HEK293T (cell line): Measurements from ENCODE around the gene PIGL.

ENCODE experiments used
- CTCF ChIA-PET: fragments of 350-600 bp; formaldehyde crosslinking; extraction: SDS; loops from one replicate; lab custom pipeline; 2021; ENCODE audit warnings: antibody characterized with exemption, inconsistent platforms; lab: Yijun Ruan, JAX
- POLR2A ChIA-PET: fragments of 350-600 bp; formaldehyde crosslinking; extraction: SDS; loops from one replicate; lab custom pipeline; 2020; ENCODE audit warnings: antibody characterized with exemption, inconsistent platforms; lab: Yijun Ruan, JAX
- DNase-seq: peaks from one replicate; pipeline ENCODE4 v3.0.0; 2012; ENCODE audit warnings: mixed read lengths; ENCODE audit errors: extremely low spot score
- ARNT ChIP-seq: fragments of 450-650 bp; IDR thresholded peaks from 2 replicates; pipeline ENCODE4 v1.6.1; 2017; ENCODE audit warnings: mild to moderate bottlenecking
- BHLHE40 ChIP-seq: fragments of 450-650 bp; IDR thresholded peaks from 2 replicates; pipeline ENCODE4 v1.6.1; 2016; ENCODE audit warnings: mild to moderate bottlenecking, moderate library complexity, borderline replicate concordance
- CTBP1 ChIP-seq: fragments of 450-650 bp; IDR thresholded peaks from 2 replicates; pipeline ENCODE4 v1.6.1; 2016; ENCODE audit warnings: borderline replicate concordance
- ELF4 ChIP-seq: fragments of 450-650 bp; IDR thresholded peaks from 2 replicates; pipeline ENCODE4 v1.6.1; 2017; ENCODE audit warnings: antibody characterized with exemption
- FOXA1 ChIP-seq: fragments of 450-650 bp; IDR thresholded peaks from 2 replicates; pipeline ENCODE4 v1.6.1; 2016; ENCODE audit warnings: mild to moderate bottlenecking
- FOXK2 ChIP-seq: fragments of 450-650 bp; IDR thresholded peaks from 2 replicates; pipeline ENCODE4 v1.6.1; 2016; ENCODE audit warnings: mild to moderate bottlenecking
- FOXM1 ChIP-seq: fragments of 450-650 bp; IDR thresholded peaks from 2 replicates; pipeline ENCODE4 v1.6.1; 2017; ENCODE audit warnings: mild to moderate bottlenecking, borderline replicate concordance
- HDGF ChIP-seq: fragments of 450-650 bp; IDR thresholded peaks from 2 replicates; pipeline ENCODE4 v1.6.1; 2017; ENCODE audit warnings: antibody characterized with exemption, borderline replicate concordance
- L3MBTL2 ChIP-seq: fragments of 450-650 bp; conservative IDR thresholded peaks from 2 replicates; pipeline ENCODE4 v1.6.1; 2016; ENCODE audit warnings: mild to moderate bottlenecking
- LEF1 ChIP-seq: fragments of 450-650 bp; IDR thresholded peaks from 2 replicates; pipeline ENCODE4 v1.6.1; 2017; ENCODE audit warnings: mild to moderate bottlenecking, borderline replicate concordance
- NFRKB ChIP-seq: fragments of 450-650 bp; IDR thresholded peaks from 2 replicates; pipeline ENCODE4 v1.6.1; 2016; ENCODE audit warnings: mild to moderate bottlenecking, moderate library complexity
- SP1 ChIP-seq: fragments of 450-650 bp; IDR thresholded peaks from 2 replicates; pipeline ENCODE4 v1.6.1; 2017
- SUZ12 ChIP-seq: fragments of 450-650 bp; IDR thresholded peaks from 2 replicates; pipeline ENCODE4 v1.6.1; 2016; ENCODE audit warnings: mild to moderate bottlenecking
- TARDBP ChIP-seq: fragments of 450-650 bp; IDR thresholded peaks from 2 replicates; pipeline ENCODE4 v1.6.1; 2016
- ZNF384 ChIP-seq: fragments of 450-650 bp; IDR thresholded peaks from 2 replicates; pipeline ENCODE4 v1.6.1; 2016
- TF ChIP-seq, protein P1 (sequence below): fragments of 450-650 bp; IDR thresholded peaks from 2 replicates; pipeline ENCODE4 v1.6.1; 2016

PIGL gene

DNA sequence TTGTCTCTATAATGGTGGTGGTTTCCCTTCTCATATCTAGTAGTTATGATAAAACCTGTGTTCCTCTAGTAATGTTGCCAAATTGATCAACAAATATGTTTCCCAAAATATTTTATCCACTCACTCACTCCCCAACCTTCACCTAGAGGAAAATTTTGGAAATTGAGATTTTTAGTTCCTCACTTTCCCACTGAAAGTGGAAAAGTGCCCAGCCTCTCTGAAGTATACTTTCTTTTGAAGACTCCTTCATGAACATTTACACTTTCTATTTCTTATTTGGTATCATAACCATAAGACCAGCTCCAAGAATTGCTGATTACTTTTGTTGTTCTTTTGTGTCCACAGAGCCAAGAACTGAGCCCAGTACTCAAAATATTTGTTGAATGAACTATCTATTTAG lies 141.4 kb downstream of the PIGL start:
- POLR2A ChIA-PET, result interaction anchor here (0.7 to 2.1 kb wide), 2 partner anchors 31 to 80 kb away, joined by 3 to 4 read pairs; no protein-coding TSS in a partner anchor
- no peak for TF ChIP-seq SUZ12
- no peak for TF ChIP-seq TARDBP
- no peak for TF ChIP-seq ZNF384
- no peak for TF ChIP-seq NFRKB
- TF ChIP-seq FOXA1, result no peak
- no peak for TF ChIP-seq SP1
- no peak for TF ChIP-seq CTBP1
- no peak for TF ChIP-seq ELF4
- TF ChIP-seq BHLHE40, result no peak
- TF ChIP-seq HDGF, result no peak
- no peak for TF ChIP-seq L3MBTL2
- TF ChIP-seq, protein P1, sequence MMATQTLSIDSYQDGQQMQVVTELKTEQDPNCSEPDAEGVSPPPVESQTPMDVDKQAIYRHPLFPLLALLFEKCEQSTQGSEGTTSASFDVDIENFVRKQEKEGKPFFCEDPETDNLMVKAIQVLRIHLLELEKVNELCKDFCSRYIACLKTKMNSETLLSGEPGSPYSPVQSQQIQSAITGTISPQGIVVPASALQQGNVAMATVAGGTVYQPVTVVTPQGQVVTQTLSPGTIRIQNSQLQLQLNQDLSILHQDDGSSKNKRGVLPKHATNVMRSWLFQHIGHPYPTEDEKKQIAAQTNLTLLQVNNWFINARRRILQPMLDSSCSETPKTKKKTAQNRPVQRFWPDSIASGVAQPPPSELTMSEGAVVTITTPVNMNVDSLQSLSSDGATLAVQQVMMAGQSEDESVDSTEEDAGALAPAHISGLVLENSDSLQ, result no peak
- TF ChIP-seq LEF1, result no peak
- TF ChIP-seq ARNT, result no peak
- TF ChIP-seq FOXM1, result no peak
- no peak for TF ChIP-seq FOXK2
- CTCF ChIA-PET, result no interaction called here
- no peak for DNase-seq

DNA sequence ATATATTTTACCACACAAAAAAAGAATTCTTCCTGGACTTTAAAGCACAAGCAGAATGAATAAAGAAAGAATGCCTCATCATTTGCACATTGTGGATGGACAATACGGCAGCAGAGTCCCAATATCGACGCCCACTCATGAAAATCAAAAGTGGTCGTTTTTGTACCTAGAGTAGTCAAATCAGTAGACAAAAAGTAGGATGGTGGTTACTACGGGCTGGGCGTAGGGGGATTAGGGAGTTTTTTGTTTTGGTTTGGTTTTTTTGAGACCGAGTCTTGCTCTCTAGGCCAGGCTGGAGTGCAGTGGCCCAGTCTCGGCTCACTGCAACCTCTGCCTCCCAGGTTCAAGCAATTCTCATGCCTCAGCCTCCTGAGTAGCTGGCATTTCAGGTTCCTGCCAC lies 144.9 kb downstream of the PIGL start:
- POLR2A ChIA-PET, result no interaction called here
- CTCF ChIA-PET, result interaction anchor here (0.6 kb wide), 1 partner anchor 90 kb away, joined by 6 read pairs; no protein-coding TSS in a partner anchor
- no peak for DNase-seq
- TF ChIP-seq LEF1, result no peak
- TF ChIP-seq CTBP1, result no peak
- TF ChIP-seq NFRKB, result no peak
- no peak for TF ChIP-seq ZNF384
- TF ChIP-seq, protein P1, result no peak
- no peak for TF ChIP-seq ARNT
- no peak for TF ChIP-seq FOXA1
- no peak for TF ChIP-seq TARDBP
- no peak for TF ChIP-seq ELF4
- TF ChIP-seq SUZ12, result no peak
- no peak for TF ChIP-seq SP1
- no peak for TF ChIP-seq FOXK2
- TF ChIP-seq L3MBTL2, result no peak
- no peak for TF ChIP-seq BHLHE40
- TF ChIP-seq FOXM1, result no peak
- no peak for TF ChIP-seq HDGF

DNA sequence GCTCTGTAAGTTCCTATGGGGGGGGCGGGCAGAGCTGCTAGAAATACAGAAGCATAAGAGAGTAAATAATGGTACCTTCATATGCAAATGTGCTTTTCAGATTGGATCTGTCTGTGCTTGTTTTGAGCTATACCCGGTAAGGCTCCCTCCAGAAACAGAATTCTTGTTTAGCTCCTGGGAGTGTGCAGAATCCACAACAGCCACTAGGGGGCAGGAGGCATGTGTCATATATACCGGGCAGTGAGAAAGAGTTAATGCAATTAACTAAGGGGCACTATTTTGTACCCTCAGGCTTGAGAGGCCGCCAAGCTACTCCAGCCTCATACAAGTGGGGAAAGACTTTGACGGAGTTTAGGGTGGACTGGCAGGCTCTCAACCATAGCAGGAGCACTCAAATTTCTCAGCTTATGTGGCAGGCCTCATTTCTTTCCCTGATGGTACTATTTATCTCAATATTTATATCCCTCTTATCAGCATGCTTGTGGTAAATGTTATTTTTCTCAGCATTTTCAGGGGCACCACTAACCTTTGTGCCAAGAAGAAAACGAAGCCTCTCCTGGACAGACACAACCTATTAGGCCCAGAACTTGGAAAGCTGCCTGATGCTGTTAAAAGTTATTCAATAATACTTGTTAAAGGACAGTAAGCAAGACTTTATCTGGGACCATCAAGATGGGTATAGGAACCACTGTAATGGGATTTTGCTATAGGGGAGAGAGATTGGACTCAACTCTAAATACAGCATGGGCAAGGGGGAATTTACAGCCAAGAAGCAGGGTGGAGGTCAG lies 146.9 kb downstream of the PIGL start:
- CTCF ChIA-PET, result interaction anchor here (0.5 to 2.7 kb wide), 29 partner anchors 9 to 1441 kb away, joined by 3 to 33 read pairs (median 5); partner anchors contain the start of genes CENPV, TRPV2 and UBB
- DNase-seq, result peak; percentile 74

DNA sequence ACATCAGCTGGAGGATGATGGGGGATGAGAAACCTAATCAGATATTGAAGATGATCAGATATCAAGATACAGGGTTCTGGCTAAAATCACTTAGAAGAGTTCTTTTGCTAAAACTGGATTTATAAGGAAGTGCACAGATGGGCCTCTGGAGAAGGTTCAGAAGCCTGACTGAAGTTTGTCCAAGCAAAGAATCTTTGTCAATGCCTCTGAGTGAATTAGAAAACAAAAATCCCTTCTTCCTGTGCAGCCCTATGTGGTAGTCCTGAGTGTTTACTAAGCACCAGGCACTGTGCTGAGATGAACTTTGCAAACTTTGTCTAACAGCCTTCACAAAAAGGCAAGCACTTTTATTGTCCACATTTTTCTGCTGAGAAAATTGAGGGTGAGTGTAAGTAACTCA lies 147.6 kb downstream of the PIGL start:
- ChIA-PET POLR2A (interaction anchor here (1.5 to 5.0 kb wide), 7 partner anchors 10 to 81 kb away, joined by 5 to 28 read pairs (median 6); partner anchors contain the start of genes CENPV and UBB), CTCF (interaction anchor here (0.6 to 2.7 kb wide), 8 partner anchors 9 to 1440 kb away, joined by 5 to 33 read pairs (median 10); partner anchors contain the start of genes CENPV and UBB)
- TF ChIP-seq CTBP1 (no peak), ZNF384 (no peak)
- TF ChIP-seq, protein P1, result no peak
- no peak for DNase-seq

More for the DNA sequence above, 146.9 kb downstream of the PIGL start:
- POLR2A ChIA-PET, result interaction anchor here (0.8 to 5.0 kb wide), 15 partner anchors 9 to 172 kb away, joined by 3 to 28 read pairs (median 5); partner anchors contain the start of genes CENPV, PIGL and UBB
- TF ChIP-seq LEF1 (no peak), SUZ12 (no peak), CTBP1 (no peak), TARDBP (no peak)
- TF ChIP-seq, protein P1, result no peak

DNA sequence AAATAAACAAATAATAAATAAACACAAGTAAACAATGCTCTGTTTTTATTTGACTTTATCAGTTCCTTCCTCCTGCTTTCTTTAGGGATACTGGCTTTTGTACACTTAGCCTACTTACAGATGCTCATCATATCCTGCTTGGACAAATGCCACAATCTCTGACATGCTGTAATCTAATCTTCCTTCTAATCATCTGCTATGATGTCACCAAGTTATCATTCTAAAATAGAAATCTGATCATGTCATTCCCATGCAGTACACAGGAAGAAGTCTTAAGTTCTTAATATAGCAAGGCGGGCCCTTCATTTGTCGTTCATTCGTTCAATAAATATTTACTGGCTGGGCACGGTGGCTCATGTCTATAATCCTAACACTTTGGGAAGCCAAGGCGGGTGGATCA lies 154.7 kb downstream of the PIGL start:
- no peak for TF ChIP-seq NFRKB
- no peak for TF ChIP-seq TARDBP
- TF ChIP-seq FOXM1, result no peak
- TF ChIP-seq FOXA1, result no peak
- no peak for TF ChIP-seq CTBP1
- TF ChIP-seq, protein P1, result no peak
- no peak for TF ChIP-seq BHLHE40
- no peak for TF ChIP-seq SUZ12
- TF ChIP-seq ELF4, result no peak
- no peak for TF ChIP-seq HDGF
- no peak for TF ChIP-seq ARNT
- no peak for TF ChIP-seq SP1
- no peak for TF ChIP-seq LEF1
- no peak for TF ChIP-seq L3MBTL2
- TF ChIP-seq FOXK2, result no peak
- TF ChIP-seq ZNF384, result no peak
- no peak for DNase-seq
- CTCF ChIA-PET, result interaction anchor here (0.7 kb wide), 2 partner anchors 9 to 22 kb away, joined by 3 read pairs; partner anchors contain the start of gene UBB
- POLR2A ChIA-PET, result interaction anchor here (1.7 kb wide), 1 partner anchor 9 kb away, joined by 17 read pairs; the partner anchor contains the start of gene UBB
